ENCODE results near the gene VMO1. TPM values are rescaled to one million over a fixed set of nuclear protein-coding genes. Genes with fewer than 3 reads are reported as not detected.

The VMO1 gene
- total RNA-seq, 4 donors from 2014 or later, result 1.4 to 6.0 (median 1.9) TPM; not detected in 1

DNA sequence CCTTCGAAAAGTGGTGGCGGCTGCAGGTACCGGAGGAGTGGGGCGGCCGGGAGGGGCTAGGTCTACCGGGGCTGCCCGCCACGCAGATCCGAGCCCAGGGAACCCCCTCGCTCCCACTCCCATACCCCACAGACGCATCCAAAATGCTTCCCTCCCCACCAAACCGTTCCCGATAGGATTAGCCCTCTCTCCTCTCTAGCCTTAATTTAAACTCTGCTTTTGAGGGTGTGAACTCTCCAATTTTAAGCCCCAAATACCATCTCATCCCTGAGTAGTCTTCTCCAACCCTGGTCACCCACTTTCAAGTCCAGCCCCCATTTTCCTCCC lies 46.2 kb downstream of the VMO1 start:
- Histone ChIP-seq H3K4me1 (peaks cover 0 to 19% (median 7%) of the 10 kb centered on the region in 4 donors), H3K27ac (peak overlapping the region in 2 of 4 donors; percentile 74 to 78), H3K36me3 (peaks cover 0 to 2% (median 0%) of the 10 kb centered on the region in 3 donors), H3K27me3 (peaks cover 0 to 17% of the 10 kb centered on the region in 2 donors), H3K9me3 (no peaks in the 10 kb centered on the region), H3K4me3 (peak overlapping the region; percentile 65 to 100 (median 82))
- DNase-seq (ENCODE audit: low spot score in 2 of 2), result no peak
- TF ChIP-seq POLR2A (IDR thresholded peaks at IDR 0.05) (no peak), EP300 (IDR thresholded peaks at IDR 0.05) (no peak)
- TF ChIP-seq, protein P1, sequence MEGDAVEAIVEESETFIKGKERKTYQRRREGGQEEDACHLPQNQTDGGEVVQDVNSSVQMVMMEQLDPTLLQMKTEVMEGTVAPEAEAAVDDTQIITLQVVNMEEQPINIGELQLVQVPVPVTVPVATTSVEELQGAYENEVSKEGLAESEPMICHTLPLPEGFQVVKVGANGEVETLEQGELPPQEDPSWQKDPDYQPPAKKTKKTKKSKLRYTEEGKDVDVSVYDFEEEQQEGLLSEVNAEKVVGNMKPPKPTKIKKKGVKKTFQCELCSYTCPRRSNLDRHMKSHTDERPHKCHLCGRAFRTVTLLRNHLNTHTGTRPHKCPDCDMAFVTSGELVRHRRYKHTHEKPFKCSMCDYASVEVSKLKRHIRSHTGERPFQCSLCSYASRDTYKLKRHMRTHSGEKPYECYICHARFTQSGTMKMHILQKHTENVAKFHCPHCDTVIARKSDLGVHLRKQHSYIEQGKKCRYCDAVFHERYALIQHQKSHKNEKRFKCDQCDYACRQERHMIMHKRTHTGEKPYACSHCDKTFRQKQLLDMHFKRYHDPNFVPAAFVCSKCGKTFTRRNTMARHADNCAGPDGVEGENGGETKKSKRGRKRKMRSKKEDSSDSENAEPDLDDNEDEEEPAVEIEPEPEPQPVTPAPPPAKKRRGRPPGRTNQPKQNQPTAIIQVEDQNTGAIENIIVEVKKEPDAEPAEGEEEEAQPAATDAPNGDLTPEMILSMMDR (IDR thresholded peaks at IDR 0.05), result no peak
- WGBS, 2 donors, result 11 to 18% methylated on average over 10 to 13 of the region's 13 CpGs

DNA sequence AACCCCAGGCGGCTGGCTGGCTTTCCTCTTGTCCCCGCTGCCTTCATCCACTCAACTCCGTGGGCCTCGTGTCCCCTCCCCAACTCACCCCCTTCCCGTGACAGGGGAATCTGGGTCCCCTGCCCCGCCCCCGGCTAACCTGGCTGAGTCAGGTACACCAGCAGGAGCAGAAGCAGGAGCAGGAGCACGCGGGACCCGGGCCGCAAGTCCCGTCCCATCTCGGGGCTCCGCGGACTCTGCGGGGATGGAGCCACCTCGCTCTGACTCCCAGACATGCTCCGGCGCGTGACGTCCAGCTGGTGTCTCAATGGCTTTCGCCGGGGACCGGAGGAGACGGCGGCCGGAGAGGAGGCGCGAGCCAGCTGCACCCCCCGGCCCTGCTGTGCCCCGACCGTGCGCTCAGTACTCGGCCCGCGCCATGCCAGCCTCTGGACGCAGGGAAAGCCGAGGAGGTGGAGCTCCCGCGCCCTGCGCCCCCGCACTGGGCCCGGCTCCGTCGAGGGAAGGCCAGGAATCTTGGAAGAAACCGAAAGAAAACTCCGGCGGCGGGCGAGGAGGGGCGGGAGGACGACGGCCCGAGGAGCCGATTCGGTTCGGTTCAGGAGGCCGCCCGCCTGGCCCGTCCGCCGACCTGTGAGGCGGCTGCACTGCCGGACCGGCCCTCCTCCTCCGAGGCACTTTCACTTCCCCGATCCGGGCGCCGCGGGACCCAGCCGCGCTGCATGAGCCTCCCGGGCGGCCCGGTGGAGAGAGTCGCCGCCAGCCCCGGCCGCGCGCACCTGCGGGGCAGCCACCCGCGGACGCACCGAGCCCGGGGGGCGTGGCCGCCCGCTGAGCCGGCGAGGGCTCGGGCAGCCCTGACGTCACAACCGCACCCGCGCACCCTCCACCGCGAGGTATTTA lies 46.8 kb downstream of the VMO1 start, which contains the start of the genes CXCL16 and ZMYND15:
Gene CXCL16 (minus strand): TSS at position 807 of the 903 bp plus-strand sequence. CDS start 589 bp downstream, at position 218.
Gene ZMYND15 (plus strand): TSS at position 712 of the 903 bp plus-strand sequence. CDS start 716 bp downstream, outside the sequence.
- Histone ChIP-seq H3K27me3 (peaks cover 0 to 11% of the 10 kb centered on the region in 2 donors), H3K27ac (peak within 1 kb of the TSS in 3 of 4 donors; percentile 74 to 78 (median 75)), H3K9me3 (no peaks in the 10 kb centered on the region), H3K4me1 (peaks cover 0 to 17% (median 7%) of the 10 kb centered on the region in 4 donors), H3K4me3 (peak within 1 kb of the TSS; percentile 65 to 100 (median 82)), H3K36me3 (peaks cover 0 to 7% (median 0%) of the 10 kb centered on the region in 3 donors)
- no peak for DNase-seq (ENCODE audit: low spot score in 2 of 2)
- TF ChIP-seq, protein P1 (IDR thresholded peaks at IDR 0.05), result no peak
- TF ChIP-seq POLR2A (IDR thresholded peaks at IDR 0.05), result peak in 1 of 2 donors; percentile 22
- 0% methylated on average over 29 to 64 of the region's 100 CpGs for WGBS, 2 donors

DNA sequence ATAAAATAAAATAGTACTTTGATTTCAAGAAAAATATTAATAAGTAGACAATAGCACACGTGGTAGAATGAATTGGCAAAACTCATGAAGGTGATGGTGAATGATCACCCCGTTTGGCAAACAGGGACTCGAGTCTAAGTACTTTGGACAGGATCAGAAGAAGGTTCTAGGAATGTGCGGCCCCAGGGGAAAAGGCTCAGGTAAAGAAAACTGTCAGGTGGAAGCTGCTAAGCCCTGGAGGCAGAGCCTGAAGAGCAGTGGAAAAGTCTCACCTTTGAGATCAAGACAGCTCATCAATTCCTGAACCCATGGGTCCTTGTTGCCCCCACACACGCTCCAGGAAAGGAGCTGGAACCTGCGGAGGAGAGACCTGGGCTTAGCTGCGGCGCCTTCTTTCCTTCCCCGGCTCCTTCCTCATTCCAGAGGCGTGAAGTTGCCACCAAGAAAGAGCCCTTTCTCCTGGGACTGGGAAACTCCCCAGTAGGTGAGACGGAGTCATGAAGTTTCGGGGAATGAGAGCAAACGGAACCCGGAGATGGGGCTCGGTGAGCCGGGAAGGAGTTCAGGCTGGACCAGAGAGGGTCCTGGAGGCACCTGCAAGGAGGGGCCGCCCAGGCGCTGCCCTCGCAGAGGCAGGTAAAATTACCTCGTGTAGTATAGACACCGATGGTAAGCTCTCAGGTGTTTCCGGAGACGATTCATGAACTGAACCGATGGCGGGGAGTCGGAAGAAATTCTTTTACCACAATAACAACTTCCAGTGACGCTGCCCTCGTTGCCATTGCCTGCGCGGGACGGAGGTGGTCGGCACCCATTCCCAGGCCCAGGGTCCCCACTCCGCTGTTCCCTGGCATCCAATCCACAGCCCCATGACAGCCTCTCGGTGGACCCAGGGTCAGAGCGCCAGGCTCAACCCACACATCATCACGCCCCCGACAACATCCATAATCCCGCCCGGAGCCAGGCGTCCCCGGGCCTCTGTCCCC lies 47.7 kb downstream of the VMO1 start:
- Histone ChIP-seq H3K4me1 (peaks cover 0 to 17% (median 7%) of the 10 kb centered on the region in 4 donors), H3K9me3 (no peaks in the 10 kb centered on the region), H3K36me3 (peaks cover 0 to 16% (median 0%) of the 10 kb centered on the region in 3 donors), H3K4me3 (peak overlapping the region; percentile 65 to 100 (median 82)), H3K27me3 (peaks cover 0 to 1% of the 10 kb centered on the region in 2 donors), H3K27ac (peak overlapping the region in 3 of 4 donors; percentile 74 to 78 (median 75))
- WGBS, 2 donors, result 18 to 24% methylated on average over 39 to 41 of the region's 41 CpGs
- TF ChIP-seq, protein P1 (IDR thresholded peaks at IDR 0.05), result no peak
- TF ChIP-seq EP300 (IDR thresholded peaks at IDR 0.05) (no peak), POLR2A (IDR thresholded peaks at IDR 0.05) (no peak)
- DNase-seq (ENCODE audit: low spot score in 2 of 2), result no peak

DNA sequence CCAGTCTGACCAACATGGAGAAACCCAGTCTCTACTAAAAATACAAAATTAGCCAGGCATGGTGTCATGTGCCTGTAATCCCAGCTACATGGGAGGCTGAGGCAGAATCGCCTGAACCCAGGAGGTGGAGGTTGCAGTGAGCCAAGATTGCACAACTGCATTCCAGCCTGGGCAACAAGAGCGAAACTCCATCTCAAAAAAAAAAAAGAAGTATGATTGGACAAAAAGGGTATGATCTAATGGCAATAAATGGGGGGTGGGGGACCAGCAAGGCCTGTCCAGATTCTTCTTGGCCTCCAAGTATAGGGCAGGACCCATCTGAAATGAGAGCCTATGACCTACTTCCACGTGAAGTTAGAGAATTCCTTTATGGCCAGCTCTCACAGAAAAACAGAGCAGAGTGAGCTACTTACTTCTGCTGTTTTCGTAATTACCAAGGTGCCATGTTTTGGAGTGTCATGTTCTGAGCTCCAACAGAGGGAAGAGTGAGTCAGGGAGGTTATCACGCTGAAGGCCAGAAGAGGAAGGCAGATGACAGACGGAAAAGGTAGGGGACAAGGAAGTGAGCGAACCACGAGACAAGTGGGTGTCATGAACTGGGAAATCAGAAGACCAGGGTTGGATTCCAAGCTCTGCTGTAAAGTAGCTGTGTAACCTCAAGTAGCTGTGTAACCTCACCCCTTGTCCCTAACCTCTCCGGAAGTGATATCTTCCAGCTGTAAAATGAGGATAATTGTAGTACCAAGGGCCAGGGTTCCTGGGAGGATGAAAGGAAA lies 50.1 kb downstream of the VMO1 start:
- H3K27me3 ChIP-seq, result no peaks in the 10 kb centered on the region
- peaks cover 0 to 22% (median 0%) of the 10 kb centered on the region in 3 donors for H3K36me3 ChIP-seq
- peaks cover 0 to 31% (median 16%) of the 10 kb centered on the region in 4 donors for H3K4me1 ChIP-seq
- no peak overlapping the region for H3K4me3 ChIP-seq
- H3K27ac ChIP-seq, result peak overlapping the region in 2 of 4 donors; percentile 14 to 29
- TF ChIP-seq POLR2A (IDR thresholded peaks at IDR 0.05) (peak in 1 of 2 donors; percentile 19), EP300 (IDR thresholded peaks at IDR 0.05) (peak; percentile 79 to 87)
- TF ChIP-seq, protein P1 (IDR thresholded peaks at IDR 0.05), result peak in 1 of 5 experiments; percentile 15
- no peaks in the 10 kb centered on the region for H3K9me3 ChIP-seq
- peak in 1 of 2 donors; percentile 66 for DNase-seq (ENCODE audit: low spot score in 2 of 2)
- WGBS, 2 donors, result 63 to 71% methylated on average over 9 of the region's 9 CpGs

Measured in tibial nerve (tissue), 4 donors.